Measurements from ENCODE around the gene METTL8. TPM values are rescaled to one million over a fixed set of nuclear protein-coding genes. Genes with fewer than 3 reads are reported as not detected.

The METTL8 gene
- polyA plus RNA-seq, 1 of the 3 experiments (the other 2 are of a cell fraction) = 5.1 TPM

- H3K4me1 ChIP-seq (ENCODE audit: control insufficient read depth in 1 of 2, insufficient read depth in 2 of 2, low read depth in 1 of 2, low read length in 1 of 2) = no peaks in the 10 kb centered on the region
- DNase-seq = no peak
- H3F3A ChIP-seq (replicated peaks; ENCODE audit: insufficient read depth) = no peaks in the 10 kb centered on the region
- no peak overlapping the region for H2AFZ ChIP-seq (ENCODE audit: low read depth)
- no peak overlapping the region for H3K4me2 ChIP-seq
- H3K9me2 ChIP-seq = no peaks in the 10 kb centered on the region
- CTCF ChIA-PET = interaction anchor here (0.9 kb wide), 1 partner anchor 18 kb away, joined by 3 read pairs; no protein-coding TSS in a partner anchor
- 95% methylated on average over 4 of the region's 4 CpGs for WGBS (ENCODE audit: low lambda C conversion rate)
- H3K27me3 ChIP-seq (ENCODE audit: insufficient read depth) = no peaks in the 10 kb centered on the region
- H3K9ac ChIP-seq = no peak overlapping the region
- POLR2A ChIA-PET = no interaction called here
- TF ChIP-seq JUND (IDR thresholded peaks at IDR 0.05) (no peak), EZH2phosphoT487 (IDR thresholded peaks at IDR 0.05; ENCODE audit: borderline replicate concordance, low read depth) (no peak), ZBTB33 (IDR thresholded peaks at IDR 0.05; ENCODE audit: borderline replicate concordance, low read depth) (no peak), TEAD4 (IDR thresholded peaks at IDR 0.05; ENCODE audit: borderline replicate concordance, insufficient read depth) (no peak), MEF2A (IDR thresholded peaks at IDR 0.05; ENCODE audit: borderline replicate concordance, low read depth) (no peak), RCOR1 (IDR thresholded peaks at IDR 0.05; ENCODE audit: low read length) (no peak), RAD21 (IDR thresholded peaks at IDR 0.05; ENCODE audit: low read length) (no peak), SIN3A (IDR thresholded peaks at IDR 0.05; ENCODE audit: borderline replicate concordance, low read depth, low read length) (no peak), TCF12 (IDR thresholded peaks at IDR 0.05) (no peak)
- no peaks in the 10 kb centered on the region for H3K9me3 ChIP-seq
- H4K20me1 ChIP-seq (ENCODE audit: insufficient read depth) = no peaks in the 10 kb centered on the region
- H3K27ac ChIP-seq (ENCODE audit: low read depth in 2 of 2, low read length in 1 of 2) = no peak overlapping the region
- H3K79me2 ChIP-seq (ENCODE audit: insufficient read depth) = no peaks in the 10 kb centered on the region
- peaks cover 0 to 7% of the 10 kb centered on the region in 2 experiments for H3K36me3 ChIP-seq (replicated peaks in 1 of 2; ENCODE audit: control insufficient read depth in 1 of 2, insufficient read depth in 2 of 2, low read length in 1 of 2)
- no peak overlapping the region for H3K4me3 ChIP-seq (ENCODE audit: low read depth in 2 of 2, low read length in 1 of 2)
Observed at GRCh38 chr2:171325886-171326585, 107.8 kb downstream of the METTL8 start.

- 94% methylated on average over 5 of the region's 5 CpGs for WGBS (ENCODE audit: low lambda C conversion rate)
- no peaks in the 10 kb centered on the region for H4K20me1 ChIP-seq (ENCODE audit: insufficient read depth)
- peaks cover 0 to 12% of the 10 kb centered on the region in 2 experiments for H3K36me3 ChIP-seq (replicated peaks in 1 of 2; ENCODE audit: control insufficient read depth in 1 of 2, insufficient read depth in 2 of 2, low read length in 1 of 2)
- no peaks in the 10 kb centered on the region for H3K9me2 ChIP-seq
- peaks cover 0 to 5% of the 10 kb centered on the region in 2 experiments; a peak in 1 of 4 replicates for H3K4me1 ChIP-seq (ENCODE audit: control insufficient read depth in 1 of 2, insufficient read depth in 2 of 2, low read depth in 1 of 2, low read length in 1 of 2)
- no peak overlapping the region for H3K9ac ChIP-seq
- POLR2A ChIA-PET = no interaction called here
- H2AFZ ChIP-seq (ENCODE audit: low read depth) = no peak overlapping the region
- H3K4me3 ChIP-seq (ENCODE audit: low read depth in 2 of 2, low read length in 1 of 2) = no peak overlapping the region
- no peak overlapping the region for H3K27ac ChIP-seq (ENCODE audit: low read depth in 2 of 2, low read length in 1 of 2)
- TF ChIP-seq REST (IDR thresholded peaks at IDR 0.05; ENCODE audit: low read depth, low read length) (no peak), MEF2A (IDR thresholded peaks at IDR 0.05; ENCODE audit: borderline replicate concordance, low read depth) (no peak), RAD21 (IDR thresholded peaks at IDR 0.05; ENCODE audit: low read length) (no peak), TEAD4 (IDR thresholded peaks at IDR 0.05; ENCODE audit: borderline replicate concordance, insufficient read depth) (no peak), JUND (IDR thresholded peaks at IDR 0.05) (no peak), ZBTB33 (IDR thresholded peaks at IDR 0.05; ENCODE audit: borderline replicate concordance, low read depth) (no peak)
- H3K4me2 ChIP-seq = no peak overlapping the region
- H3K27me3 ChIP-seq (ENCODE audit: insufficient read depth) = no peaks in the 10 kb centered on the region
- H3F3A ChIP-seq (replicated peaks; ENCODE audit: insufficient read depth) = no peaks in the 10 kb centered on the region
- CTCF ChIA-PET = no interaction called here
- no peaks in the 10 kb centered on the region for H3K9me3 ChIP-seq
- DNase-seq = no peak
- no peaks in the 10 kb centered on the region for H3K79me2 ChIP-seq (ENCODE audit: insufficient read depth)
Observed at GRCh38 chr2:171323971-171324528, 109.7 kb downstream of the METTL8 start.
